WTC11 (cell line): ENCODE measurements around the gene C3orf18. TPM values are rescaled to one million over a fixed set of nuclear protein-coding genes. Genes with fewer than 3 reads are reported as not detected.

Experiments used
- ATAC-seq: fragments of 200-7000 bp; cut with Tn5 transposase; 2 replicates; pipeline ENCODE4 v1.10.0; 2021; ENCODE audit warnings: mild to moderate bottlenecking, moderate library complexity
- CTCF ChIA-PET: fragments of 300-600 bp; sonication (Branson Sonifier 250); formaldehyde crosslinking; loops from one replicate; lab custom pipeline; 2021; ENCODE audit warnings: antibody characterized with exemption; lab: Charles Lee
- POLR2A ChIA-PET: fragments of 350-600 bp; sonication (Branson Sonifier 250); formaldehyde crosslinking; loops from one replicate; lab custom pipeline; 2021; ENCODE audit warnings: antibody characterized with exemption; lab: Charles Lee
- DNase-seq: peaks from one replicate; pipeline ENCODE4 v3.0.0; 2021; ENCODE audit warnings: low spot score
- H3K27ac Mint-ChIP-seq: 2 replicates; pipeline ENCODE4 v1.8.0; 2021; ENCODE audit warnings: mixed read lengths
- H3K27me3 Mint-ChIP-seq: 2 replicates; pipeline ENCODE4 v1.8.0; 2021; ENCODE audit warnings: low read depth, mild to moderate bottlenecking, moderate library complexity, mixed read lengths
- H3K36me3 Mint-ChIP-seq: 2 replicates; pipeline ENCODE4 v1.8.0; 2021; ENCODE audit warnings: mixed read lengths
- H3K4me1 Mint-ChIP-seq: 2 replicates; pipeline ENCODE4 v1.8.0; 2022; ENCODE audit warnings: mixed read lengths
- H3K4me3 Mint-ChIP-seq: 2 replicates; pipeline ENCODE4 v1.8.0; 2021; ENCODE audit warnings: mild to moderate bottlenecking, moderate library complexity, mixed read lengths
- H3K9me3 Mint-ChIP-seq: 2 replicates; pipeline ENCODE4 v1.8.0; 2021; ENCODE audit warnings: mixed read lengths
- FOXP1 ChIP-seq: sonication (generic); formaldehyde crosslinking; IDR thresholded peaks from 2 replicates; pipeline ENCODE4 v1.8.0; 2022; ENCODE audit warnings: missing genetic modification reagents, mild to moderate bottlenecking, moderate library complexity, borderline replicate concordance
- SMAD3 ChIP-seq: sonication (generic); formaldehyde crosslinking; IDR thresholded peaks from 2 replicates; pipeline ENCODE4 v1.8.0; 2022; ENCODE audit warnings: missing genetic modification reagents, mild to moderate bottlenecking, borderline replicate concordance
- SOX15 ChIP-seq: fragments of 250-450 bp; sonication (Bioruptor Pico); IDR thresholded peaks from 2 replicates; pipeline ENCODE4 v1.9.0; 2021; ENCODE audit warnings: mild to moderate bottlenecking
- TEAD1 ChIP-seq: sonication (generic); formaldehyde crosslinking; IDR thresholded peaks from 2 replicates; pipeline ENCODE4 v1.8.0; 2022; ENCODE audit warnings: mild to moderate bottlenecking, missing genetic modification reagents
- ZNF423 ChIP-seq: fragments of 250-450 bp; sonication (Bioruptor Pico); IDR thresholded peaks from 2 replicates; pipeline ENCODE4 v2.1.2; 2022; ENCODE audit warnings: mild to moderate bottlenecking, moderate library complexity
- ZNF532 ChIP-seq: fragments of 250-450 bp; sonication (Bioruptor Pico); IDR thresholded peaks from 2 replicates; pipeline ENCODE4 v1.9.0; 2021; ENCODE audit warnings: mild to moderate bottlenecking, borderline replicate concordance
- total RNA-seq: library from RNA; stranded (reverse); gene quantifications from 3 replicates; pipeline ENCODE4 v1.2.3, GENCODE V29; 2021
- TF ChIP-seq, protein P1 (sequence below): sonication (generic); formaldehyde crosslinking; IDR thresholded peaks from 2 replicates; pipeline ENCODE4 v1.8.0; 2022; ENCODE audit warnings: missing genetic modification reagents
- TF ChIP-seq, protein P2 (sequence below): sonication (generic); formaldehyde crosslinking; IDR thresholded peaks from 2 replicates; pipeline ENCODE4 v1.8.1; 2022; ENCODE audit warnings: mild to moderate bottlenecking, moderate library complexity, missing genetic modification reagents
- TF ChIP-seq, protein P3 (sequence below): sonication (generic); formaldehyde crosslinking; IDR thresholded peaks from 2 replicates; pipeline ENCODE4 v1.8.0; 2022; ENCODE audit warnings: mild to moderate bottlenecking, missing genetic modification reagents
- TF ChIP-seq, protein P4 (sequence below): fragments of 250-450 bp; sonication (Bioruptor Pico); IDR thresholded peaks from 2 replicates; pipeline ENCODE4 v1.9.0; 2021; ENCODE audit warnings: mild to moderate bottlenecking

Gene C3orf18
- total RNA-seq, 1 experiment from 2014 or later = 12.1 TPM

- CTCF ChIA-PET = interaction anchor here (0.5 to 5.4 kb wide), 12 partner anchors 13 to 170 kb away, joined by 3 to 42 read pairs (median 4); partner anchors contain the start of genes CACNA2D2 and HEMK1
- TF ChIP-seq, protein P1, sequence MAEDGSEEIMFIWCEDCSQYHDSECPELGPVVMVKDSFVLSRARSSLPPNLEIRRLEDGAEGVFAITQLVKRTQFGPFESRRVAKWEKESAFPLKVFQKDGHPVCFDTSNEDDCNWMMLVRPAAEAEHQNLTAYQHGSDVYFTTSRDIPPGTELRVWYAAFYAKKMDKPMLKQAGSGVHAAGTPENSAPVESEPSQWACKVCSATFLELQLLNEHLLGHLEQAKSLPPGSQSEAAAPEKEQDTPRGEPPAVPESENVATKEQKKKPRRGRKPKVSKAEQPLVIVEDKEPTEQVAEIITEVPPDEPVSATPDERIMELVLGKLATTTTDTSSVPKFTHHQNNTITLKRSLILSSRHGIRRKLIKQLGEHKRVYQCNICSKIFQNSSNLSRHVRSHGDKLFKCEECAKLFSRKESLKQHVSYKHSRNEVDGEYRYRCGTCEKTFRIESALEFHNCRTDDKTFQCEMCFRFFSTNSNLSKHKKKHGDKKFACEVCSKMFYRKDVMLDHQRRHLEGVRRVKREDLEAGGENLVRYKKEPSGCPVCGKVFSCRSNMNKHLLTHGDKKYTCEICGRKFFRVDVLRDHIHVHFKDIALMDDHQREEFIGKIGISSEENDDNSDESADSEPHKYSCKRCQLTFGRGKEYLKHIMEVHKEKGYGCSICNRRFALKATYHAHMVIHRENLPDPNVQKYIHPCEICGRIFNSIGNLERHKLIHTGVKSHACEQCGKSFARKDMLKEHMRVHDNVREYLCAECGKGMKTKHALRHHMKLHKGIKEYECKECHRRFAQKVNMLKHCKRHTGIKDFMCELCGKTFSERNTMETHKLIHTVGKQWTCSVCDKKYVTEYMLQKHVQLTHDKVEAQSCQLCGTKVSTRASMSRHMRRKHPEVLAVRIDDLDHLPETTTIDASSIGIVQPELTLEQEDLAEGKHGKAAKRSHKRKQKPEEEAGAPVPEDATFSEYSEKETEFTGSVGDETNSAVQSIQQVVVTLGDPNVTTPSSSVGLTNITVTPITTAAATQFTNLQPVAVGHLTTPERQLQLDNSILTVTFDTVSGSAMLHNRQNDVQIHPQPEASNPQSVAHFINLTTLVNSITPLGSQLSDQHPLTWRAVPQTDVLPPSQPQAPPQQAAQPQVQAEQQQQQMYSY (CRISPR knock-in tag) = peak; percentile 91
- TF ChIP-seq FOXP1 (CRISPR knock-in tag) (no peak), ZNF423 (CRISPR knock-in tag) (peak; percentile 72), TEAD1 (CRISPR knock-in tag) (peak; percentile 44; the same call in 1 of the 2 replicates), SMAD3 (CRISPR knock-in tag) (0 out of 2 replicates have a peak, but pooled peaks have one; percentile 21), SOX15 (CRISPR knock-in tag) (no peak), ZNF532 (CRISPR knock-in tag) (no peak)
- TF ChIP-seq, protein P2, sequence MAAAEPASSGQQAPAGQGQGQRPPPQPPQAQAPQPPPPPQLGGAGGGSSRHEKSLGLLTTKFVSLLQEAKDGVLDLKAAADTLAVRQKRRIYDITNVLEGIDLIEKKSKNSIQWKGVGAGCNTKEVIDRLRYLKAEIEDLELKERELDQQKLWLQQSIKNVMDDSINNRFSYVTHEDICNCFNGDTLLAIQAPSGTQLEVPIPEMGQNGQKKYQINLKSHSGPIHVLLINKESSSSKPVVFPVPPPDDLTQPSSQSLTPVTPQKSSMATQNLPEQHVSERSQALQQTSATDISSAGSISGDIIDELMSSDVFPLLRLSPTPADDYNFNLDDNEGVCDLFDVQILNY (CRISPR knock-in tag) = no peak
- TF ChIP-seq, protein P3, sequence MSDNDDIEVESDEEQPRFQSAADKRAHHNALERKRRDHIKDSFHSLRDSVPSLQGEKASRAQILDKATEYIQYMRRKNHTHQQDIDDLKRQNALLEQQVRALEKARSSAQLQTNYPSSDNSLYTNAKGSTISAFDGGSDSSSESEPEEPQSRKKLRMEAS (CRISPR knock-in tag) = peak; percentile 21; the same call in 1 of the 2 replicates
- TF ChIP-seq, protein P4, sequence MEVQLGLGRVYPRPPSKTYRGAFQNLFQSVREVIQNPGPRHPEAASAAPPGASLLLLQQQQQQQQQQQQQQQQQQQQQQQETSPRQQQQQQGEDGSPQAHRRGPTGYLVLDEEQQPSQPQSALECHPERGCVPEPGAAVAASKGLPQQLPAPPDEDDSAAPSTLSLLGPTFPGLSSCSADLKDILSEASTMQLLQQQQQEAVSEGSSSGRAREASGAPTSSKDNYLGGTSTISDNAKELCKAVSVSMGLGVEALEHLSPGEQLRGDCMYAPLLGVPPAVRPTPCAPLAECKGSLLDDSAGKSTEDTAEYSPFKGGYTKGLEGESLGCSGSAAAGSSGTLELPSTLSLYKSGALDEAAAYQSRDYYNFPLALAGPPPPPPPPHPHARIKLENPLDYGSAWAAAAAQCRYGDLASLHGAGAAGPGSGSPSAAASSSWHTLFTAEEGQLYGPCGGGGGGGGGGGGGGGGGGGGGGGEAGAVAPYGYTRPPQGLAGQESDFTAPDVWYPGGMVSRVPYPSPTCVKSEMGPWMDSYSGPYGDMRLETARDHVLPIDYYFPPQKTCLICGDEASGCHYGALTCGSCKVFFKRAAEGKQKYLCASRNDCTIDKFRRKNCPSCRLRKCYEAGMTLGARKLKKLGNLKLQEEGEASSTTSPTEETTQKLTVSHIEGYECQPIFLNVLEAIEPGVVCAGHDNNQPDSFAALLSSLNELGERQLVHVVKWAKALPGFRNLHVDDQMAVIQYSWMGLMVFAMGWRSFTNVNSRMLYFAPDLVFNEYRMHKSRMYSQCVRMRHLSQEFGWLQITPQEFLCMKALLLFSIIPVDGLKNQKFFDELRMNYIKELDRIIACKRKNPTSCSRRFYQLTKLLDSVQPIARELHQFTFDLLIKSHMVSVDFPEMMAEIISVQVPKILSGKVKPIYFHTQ = no peak
- Mint-ChIP-seq H3K27ac (peak overlapping the region; percentile 87; the same call in 1 of the 2 replicates), H3K9me3 (no peaks in the 10 kb centered on the region), H3K4me3 (peak overlapping the region; percentile 33), H3K27me3 (peaks cover 10% of the 10 kb centered on the region), H3K36me3 (no peaks in the 10 kb centered on the region), H3K4me1 (peaks cover 63% of the 10 kb centered on the region)
- DNase-seq (peak; percentile 51), ATAC-seq (peak; percentile 42)
- POLR2A ChIA-PET = no interaction called here
Observed at GRCh38 chr3:50516440-50516871, 51.1 kb downstream of the C3orf18 start.
